H9 (cell line): ENCODE results near the gene TSPO. TPM values are rescaled to one million over a fixed set of nuclear protein-coding genes. Genes with fewer than 3 reads are reported as not detected.

Experiments used
- DNase-seq: peaks from one replicate; pipeline ENCODE4 v3.0.0-alpha.2; 2017
- H2AFZ ChIP-seq: one replicate; pipeline ENCODE4 v1.6.1; 2013; ENCODE audit warnings: mild to moderate bottlenecking, low read length, control low read depth, moderate library complexity
- H2AK5ac ChIP-seq: 2 replicates; pipeline ENCODE4 v1.6.1; 2013; ENCODE audit warnings: low read length, control low read depth, mixed read lengths; ENCODE audit not compliant: insufficient read length
- H2BK120ac ChIP-seq: one replicate; pipeline ENCODE4 v1.6.1; 2013; ENCODE audit warnings: low read depth, mild to moderate bottlenecking, low read length, control low read depth, inconsistent platforms; ENCODE audit not compliant: poor library complexity, severe bottlenecking
- H2BK12ac ChIP-seq: 2 replicates; pipeline ENCODE4 v1.6.1; 2013; ENCODE audit warnings: low read length, control low read depth, mixed read lengths, low read depth; ENCODE audit not compliant: insufficient read length
- H2BK15ac ChIP-seq: 2 replicates; pipeline ENCODE4 v1.6.1; 2013; ENCODE audit warnings: low read depth, low read length, control low read depth
- H2BK20ac ChIP-seq: one replicate; pipeline ENCODE4 v1.6.1; 2013; ENCODE audit warnings: low read depth, mild to moderate bottlenecking, low read length, control low read depth, inconsistent platforms; ENCODE audit not compliant: poor library complexity, severe bottlenecking
- H2BK5ac ChIP-seq: 2 replicates; pipeline ENCODE4 v1.6.1; 2013; ENCODE audit warnings: low read length, control low read depth, mixed read lengths; ENCODE audit not compliant: insufficient read length
- H3K14ac ChIP-seq: 2 replicates; pipeline ENCODE4 v1.6.1; 2013; ENCODE audit warnings: low read length, control low read depth; ENCODE audit not compliant: insufficient read depth
- H3K18ac ChIP-seq: 2 replicates; pipeline ENCODE4 v1.6.1; 2013; ENCODE audit warnings: low read depth, mild to moderate bottlenecking, mixed read lengths, low read length, control low read depth; ENCODE audit not compliant: insufficient read length
- H3K23ac ChIP-seq: 2 replicates; pipeline ENCODE4 v1.6.1; 2013; ENCODE audit warnings: low read length, control low read depth, mixed read lengths, low read depth; ENCODE audit not compliant: insufficient read length
- H3K23me2 ChIP-seq: 2 replicates; pipeline ENCODE4 v1.6.1; 2013; ENCODE audit warnings: low read depth, mild to moderate bottlenecking, mixed read lengths, low read length, control low read depth; ENCODE audit not compliant: insufficient read length, poor library complexity, severe bottlenecking
- H3K27ac ChIP-seq: 2 replicates; pipeline ENCODE4 v1.5.1; 2013; ENCODE audit warnings: low read length, control low read depth, mixed read lengths, low read depth; ENCODE audit not compliant: insufficient read length
- H3K27me3 ChIP-seq: 2 replicates; pipeline ENCODE4 v1.6.1; 2013; ENCODE audit warnings: low read length, control low read depth, inconsistent platforms; ENCODE audit not compliant: insufficient read depth
- H3K4ac ChIP-seq: 2 replicates; pipeline ENCODE4 v1.6.1; 2013; ENCODE audit warnings: low read depth, mild to moderate bottlenecking, control low read depth, inconsistent platforms, low read length, moderate library complexity
- H3K4me1 ChIP-seq: 2 replicates; pipeline ENCODE4 v1.6.1; 2013; ENCODE audit warnings: low read length, control low read depth, inconsistent platforms; ENCODE audit not compliant: insufficient read depth
- H3K4me2 ChIP-seq: 2 replicates; pipeline ENCODE4 v1.6.1; 2013; ENCODE audit warnings: low read length, control low read depth, mixed read lengths; ENCODE audit not compliant: insufficient read length, insufficient read depth
- H3K56ac ChIP-seq: 2 replicates; pipeline ENCODE4 v1.6.1; 2013; ENCODE audit warnings: low read depth, mild to moderate bottlenecking, mixed read lengths, low read length, control low read depth; ENCODE audit not compliant: insufficient read length
- H3K79me1 ChIP-seq: 2 replicates; pipeline ENCODE4 v1.6.1; 2013; ENCODE audit warnings: low read depth, mild to moderate bottlenecking, moderate library complexity, low read length, control low read depth, inconsistent platforms; ENCODE audit not compliant: insufficient read depth, poor library complexity, severe bottlenecking
- H3K79me2 ChIP-seq: 2 replicates; pipeline ENCODE4 v1.6.1; 2013; ENCODE audit warnings: low read length, control low read depth, inconsistent platforms; ENCODE audit not compliant: insufficient read depth
- H3K9ac ChIP-seq: 2 replicates; pipeline ENCODE4 v1.6.1; 2013; ENCODE audit warnings: low read length, control low read depth, mixed read lengths; ENCODE audit not compliant: insufficient read length; ENCODE audit errors: extremely low read depth
- H3K9me3 ChIP-seq: one replicate; pipeline ENCODE4 v1.6.1; 2013; ENCODE audit warnings: low read depth, low read length, inconsistent platforms; ENCODE audit not compliant: control insufficient read depth
- H3T11ph ChIP-seq: one replicate; pipeline ENCODE4 v1.6.1; 2013; ENCODE audit warnings: mild to moderate bottlenecking, low read length, control low read depth, inconsistent platforms
- H4K20me1 ChIP-seq: one replicate; pipeline ENCODE4 v1.6.1; 2013; ENCODE audit not compliant: control insufficient read depth, insufficient read length, insufficient read depth
- H4K5ac ChIP-seq: 2 replicates; pipeline ENCODE4 v1.6.1; 2013; ENCODE audit warnings: low read depth, mild to moderate bottlenecking, mixed read lengths, low read length, control low read depth; ENCODE audit not compliant: insufficient read length
- H4K8ac ChIP-seq: replicated peaks from 2 replicates; pipeline ENCODE4 v1.6.1; 2013; ENCODE audit warnings: low read length, control low read depth, mixed read lengths, low read depth; ENCODE audit not compliant: insufficient read length
- H4K91ac ChIP-seq: 2 replicates; pipeline ENCODE4 v1.6.1; 2013; ENCODE audit warnings: low read depth, mild to moderate bottlenecking, moderate library complexity, mixed read lengths, low read length, control low read depth; ENCODE audit not compliant: insufficient read length
- H3K27ac Mint-ChIP-seq, 3 experiments: 2 replicates in 2 of 3; 3 replicates in 1 of 3; pipeline ENCODE4 v1.8.0; 2020 to 2021; ENCODE audit warnings: mixed read lengths in 3 of 3, mild to moderate bottlenecking in 1 of 3, moderate library complexity in 1 of 3
- H3K27me3 Mint-ChIP-seq: 2 replicates; pipeline ENCODE4 v1.8.0; 2021; ENCODE audit warnings: low read depth, mild to moderate bottlenecking, moderate library complexity, mixed read lengths
- H3K36me3 Mint-ChIP-seq, 3 experiments: 2 replicates in 2 of 3; 3 replicates in 1 of 3; pipeline ENCODE4 v1.8.0; 2020 to 2021; ENCODE audit warnings: low read depth in 3 of 3, mixed read lengths in 3 of 3; ENCODE audit not compliant: insufficient read depth in 1 of 3
- H3K4me1 Mint-ChIP-seq, 2 experiments: 2 replicates each; pipeline ENCODE4 v1.8.0; 2020; ENCODE audit warnings: mixed read lengths in 2 of 2
- H3K4me3 Mint-ChIP-seq, 2 experiments: 2 replicates in 1 of 2; 3 replicates in 1 of 2; pipeline ENCODE4 v1.8.0; 2020 to 2021; ENCODE audit warnings: mild to moderate bottlenecking in 2 of 2, mixed read lengths in 2 of 2, moderate library complexity in 1 of 2
- H3K9me3 Mint-ChIP-seq, 2 experiments: 2 replicates in 1 of 2; 3 replicates in 1 of 2; pipeline ENCODE4 v1.8.0; 2020; ENCODE audit warnings: mild to moderate bottlenecking in 2 of 2, mixed read lengths in 2 of 2, moderate library complexity in 1 of 2
- CTCF ChIP-seq: fragments of 200-600 bp; sonication (generic); conservative IDR thresholded peaks from 3 replicates; pipeline ENCODE4 v1.8.0; 2021; ENCODE audit warnings: antibody characterized with exemption, mild to moderate bottlenecking
- WGBS: extraction: QIAGEN DNeasy Blood & Tissue Kit; methylation state at CpG from one replicate; pipeline ENCODE4 v1.1.7; 2013; ENCODE audit warnings: missing lambda C conversion rate, low lambda C conversion rate, mixed read lengths; ENCODE audit not compliant: insufficient read length; ENCODE audit errors: extremely low coverage; 5-methylcytosine and 5-hydroxymethylcytosine counted together
- total RNA-seq: library from RNA; stranded (reverse); gene quantifications from 2 replicates; pipeline ENCODE4 v1.2.1, GENCODE V29; 2021

TSPO gene
- total RNA-seq, 1 experiment from 2014 or later: 14.8 TPM

- Mint-ChIP-seq H3K9me3 (no peaks in the 10 kb centered on the region), H3K4me3 (no peak overlapping the region), H3K27me3 (peaks cover 25% of the 10 kb centered on the region), H3K27ac (no peak overlapping the region), H3K36me3 (no peaks in the 10 kb centered on the region), H3K4me1 (peaks cover 9 to 17% of the 10 kb centered on the region in 2 experiments)
- no peaks in the 10 kb centered on the region for H3K79me2 ChIP-seq
- no peak overlapping the region for H2BK120ac ChIP-seq
- H3K23me2 ChIP-seq: no peaks in the 10 kb centered on the region
- no peak for TF ChIP-seq CTCF
- no peak for DNase-seq
- H4K5ac ChIP-seq: no peak overlapping the region
- no peak overlapping the region for H3T11ph ChIP-seq
- no peak overlapping the region for H4K91ac ChIP-seq
- peaks cover 3% of the 10 kb centered on the region for H3K27me3 ChIP-seq
- H3K4me1 ChIP-seq: no peaks in the 10 kb centered on the region
- H3K18ac ChIP-seq: no peak overlapping the region
- H3K9me3 ChIP-seq: no peaks in the 10 kb centered on the region
- no CpG with 5 or more reads among the region's 7 CpGs for WGBS
- no peak overlapping the region for H2AK5ac ChIP-seq
- no peak overlapping the region for H2AFZ ChIP-seq
- H2BK20ac ChIP-seq: no peak overlapping the region
- H3K79me1 ChIP-seq: no peaks in the 10 kb centered on the region
- H4K8ac ChIP-seq: no peak overlapping the region
- no peak overlapping the region for H3K56ac ChIP-seq
- no peak overlapping the region for H3K4ac ChIP-seq
- no peak overlapping the region for H3K4me2 ChIP-seq
- no peak overlapping the region for H3K9ac ChIP-seq
- no peak overlapping the region for H2BK15ac ChIP-seq
- H2BK12ac ChIP-seq: no peak overlapping the region
- no peak overlapping the region for H3K23ac ChIP-seq
- H2BK5ac ChIP-seq: no peak overlapping the region
- H4K20me1 ChIP-seq: peaks cover 5% of the 10 kb centered on the region
- no peak overlapping the region for H3K27ac ChIP-seq
- H3K14ac ChIP-seq: no peak overlapping the region
These were observed 32.4 kb upstream of the TSPO start for GRCh38 chr22:43118953-43119458.
